MG63 (cell line): ENCODE results near the gene C14orf39. TPM values are rescaled to one million over a fixed set of nuclear protein-coding genes. Genes with fewer than 3 reads are reported as not detected.
"Not testable (repeated sequence)": the region's sequence is repeated elsewhere in the genome, so short reads cannot be mapped to it uniquely, and the experiment has no call there.

ENCODE experiments used
- DNase-seq: peaks from one replicate; pipeline ENCODE4 v3.0.0-alpha.2; 2020
- H3K27me3 ChIP-seq: fragments of 250-450 bp; sonication (Bioruptor Pico); 2 replicates; pipeline ENCODE4 v1.5.1; 2020; ENCODE audit warnings: mild to moderate bottlenecking, moderate library complexity
- H3K36me3 ChIP-seq: fragments of 250-450 bp; sonication (Bioruptor Pico); 2 replicates; pipeline ENCODE4 v1.5.1; 2020; ENCODE audit warnings: mild to moderate bottlenecking, moderate library complexity
- H3K4me3 ChIP-seq: fragments of 250-450 bp; sonication (Bioruptor Pico); 2 replicates; pipeline ENCODE4 v1.5.1; 2020; ENCODE audit warnings: mild to moderate bottlenecking, moderate library complexity
- H3K9me3 ChIP-seq: fragments of 250-450 bp; sonication (Bioruptor Pico); 2 replicates; pipeline ENCODE4 v1.5.1; 2020; ENCODE audit warnings: mild to moderate bottlenecking, moderate library complexity
- total RNA-seq: library from RNA; depleted of rRNA; stranded (reverse); fragments of >200 nt; shearing (Covaris generic); gene quantifications from 2 replicates; pipeline ENCODE4 v1.2.3, GENCODE V29; 2014; ENCODE audit warnings: low replicate concordance

C14orf39 gene
- total RNA-seq, 1 experiment from 2014 or later = not detected

DNA sequence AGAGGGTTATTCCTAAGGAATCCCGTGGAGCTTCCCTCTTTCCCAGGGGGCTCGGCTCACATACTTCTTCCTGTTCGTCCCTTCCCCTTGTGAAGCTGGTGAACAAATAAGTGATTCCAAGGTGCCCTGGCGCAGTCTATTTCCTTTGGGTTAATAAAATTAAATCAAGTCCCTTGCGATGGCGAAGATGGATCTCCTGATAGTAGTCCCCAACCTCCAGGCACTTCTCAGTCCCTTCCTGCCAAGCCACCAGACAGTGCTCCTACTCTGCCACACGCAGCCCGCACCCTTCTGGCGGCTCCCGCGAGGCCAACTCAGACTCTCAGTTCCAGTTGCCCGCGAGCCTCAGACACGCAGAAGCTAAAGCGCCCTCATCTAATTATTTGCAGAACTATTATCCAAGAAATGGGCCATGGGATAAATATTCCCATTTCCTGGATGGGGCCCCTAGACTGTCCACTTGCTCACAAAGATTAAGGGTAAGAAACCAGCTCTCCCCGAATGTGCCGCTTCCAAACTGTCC lies 20.7 kb upstream of the C14orf39 start:
- Histone ChIP-seq H3K4me3 (no peak overlapping the region), H3K36me3 (no peaks in the 10 kb centered on the region), H3K9me3 (no peaks in the 10 kb centered on the region), H3K27me3 (peaks cover 31% of the 10 kb centered on the region)
- DNase-seq = no peak

DNA sequence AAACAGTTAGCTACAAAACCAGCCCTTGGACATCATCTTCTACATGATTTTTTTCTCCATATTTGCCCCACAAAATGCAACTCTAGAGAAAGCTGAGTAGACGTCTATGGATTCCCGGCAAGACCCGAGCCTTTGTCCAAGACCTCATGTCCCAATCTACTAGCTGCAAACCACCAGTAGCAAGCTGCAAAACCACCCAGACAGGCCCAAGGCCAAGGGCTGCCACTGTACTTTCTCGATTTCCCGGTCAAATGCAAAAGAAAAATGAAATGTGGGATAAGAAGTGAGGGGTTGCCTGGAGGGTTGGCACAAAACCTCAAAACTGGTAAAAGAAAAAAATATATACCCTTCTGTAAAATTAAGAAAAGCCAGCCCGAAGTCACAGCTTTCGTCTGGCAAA lies 20.1 kb upstream of the C14orf39 start:
- H3K4me3 ChIP-seq = no peak overlapping the region
- H3K27me3 ChIP-seq = peaks cover 27% of the 10 kb centered on the region

DNA sequence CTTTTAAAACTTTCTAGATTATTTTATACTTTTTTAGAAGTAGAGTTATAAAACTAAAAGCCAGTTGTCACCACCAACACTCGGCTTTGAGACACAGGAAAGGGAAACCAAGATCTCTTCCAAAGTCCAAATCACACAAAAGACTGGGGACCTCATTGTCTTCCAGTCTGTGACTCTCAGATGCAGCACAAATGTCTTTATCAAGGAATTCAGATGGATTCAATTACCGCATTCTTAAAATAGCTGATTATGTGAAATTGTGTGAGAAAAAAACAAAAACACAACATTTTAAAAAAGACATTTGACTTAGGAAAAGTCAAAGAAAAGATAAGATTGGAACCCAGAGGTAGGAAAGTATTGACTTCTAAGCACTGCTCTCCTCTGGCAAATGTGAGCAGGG lies 19.6 kb upstream of the C14orf39 start:
- H3K9me3 ChIP-seq = no peaks in the 10 kb centered on the region
- H3K36me3 ChIP-seq = no peaks in the 10 kb centered on the region
- H3K27me3 ChIP-seq = peaks cover 25% of the 10 kb centered on the region
- H3K4me3 ChIP-seq = no peak overlapping the region
- no peak for DNase-seq

More for the DNA sequence above, 20.1 kb upstream of the C14orf39 start:
- no peaks in the 10 kb centered on the region for H3K9me3 ChIP-seq
- DNase-seq = no peak
- no peaks in the 10 kb centered on the region for H3K36me3 ChIP-seq

DNA sequence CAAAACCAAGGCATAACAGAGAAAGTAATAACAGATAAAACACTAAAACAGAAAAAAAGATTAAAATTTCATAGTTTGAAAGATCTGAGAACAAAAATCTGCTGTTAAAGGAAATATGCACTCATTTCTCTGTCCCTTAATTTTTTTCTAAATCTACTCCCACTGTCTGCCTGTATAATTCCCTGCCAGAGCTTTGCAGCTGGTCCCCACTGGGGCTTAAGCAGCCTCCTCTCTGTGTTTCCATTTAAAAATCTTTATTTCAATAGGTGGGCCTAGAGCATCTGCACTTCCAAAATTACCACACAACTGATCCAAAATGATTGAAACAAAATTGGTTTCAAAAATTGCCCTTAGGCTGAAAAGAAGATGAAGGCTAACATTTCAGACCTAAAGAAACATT lies 16.7 kb upstream of the C14orf39 start:
- DNase-seq = no peak
- Histone ChIP-seq H3K4me3 (no peak overlapping the region), H3K9me3 (no peaks in the 10 kb centered on the region), H3K36me3 (no peaks in the 10 kb centered on the region), H3K27me3 (peaks cover 7% of the 10 kb centered on the region; the same call in 1 of the 2 replicates)

DNA sequence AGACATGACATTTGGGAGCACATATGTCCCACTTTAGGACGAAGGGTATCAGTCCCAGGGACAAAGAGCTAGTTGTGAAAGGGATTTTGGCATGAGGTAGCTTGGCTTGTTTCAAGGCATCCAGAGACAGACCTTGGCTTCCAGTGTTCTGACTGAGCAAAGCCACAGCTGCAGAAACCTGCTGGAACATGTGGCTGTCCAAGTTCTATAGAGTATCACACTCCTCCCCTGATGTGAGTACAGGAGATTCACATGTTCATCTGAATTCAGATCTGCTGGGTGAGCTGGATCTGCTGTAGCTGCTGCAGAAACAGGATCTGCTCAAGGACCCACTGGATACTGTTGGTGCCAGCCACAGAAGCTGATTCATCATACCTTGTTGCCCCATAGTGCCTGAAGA lies 10.1 kb upstream of the C14orf39 start:
- no peaks in the 10 kb centered on the region for H3K9me3 ChIP-seq
- H3K36me3 ChIP-seq = no peaks in the 10 kb centered on the region
- no peak for DNase-seq
- no peak overlapping the region for H3K4me3 ChIP-seq
- H3K27me3 ChIP-seq = no peaks in the 10 kb centered on the region

DNA sequence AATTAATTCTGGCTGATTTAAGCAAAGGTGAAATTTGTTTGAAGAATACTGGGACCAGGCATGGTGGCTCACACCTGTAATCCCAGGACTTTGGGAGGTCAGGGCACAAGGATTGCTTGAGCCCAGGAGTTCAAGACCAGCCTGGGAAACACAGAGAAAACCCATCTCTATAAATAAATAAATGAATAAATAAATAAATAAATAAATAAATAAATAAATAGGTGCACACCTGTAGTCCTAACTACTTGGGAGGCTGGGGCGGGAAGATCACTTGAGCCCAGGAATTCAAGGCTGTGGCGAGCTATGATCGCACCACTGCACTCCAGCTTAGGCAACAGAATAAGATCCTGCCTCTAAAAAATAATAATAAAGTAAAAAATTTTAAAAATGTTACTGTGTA lies 4.4 kb upstream of the C14orf39 start:
- no peaks in the 10 kb centered on the region for H3K36me3 ChIP-seq
- no peak overlapping the region for H3K4me3 ChIP-seq
- DNase-seq = no peak
- H3K27me3 ChIP-seq = peaks cover 25% of the 10 kb centered on the region
- H3K9me3 ChIP-seq = no peaks in the 10 kb centered on the region

DNA sequence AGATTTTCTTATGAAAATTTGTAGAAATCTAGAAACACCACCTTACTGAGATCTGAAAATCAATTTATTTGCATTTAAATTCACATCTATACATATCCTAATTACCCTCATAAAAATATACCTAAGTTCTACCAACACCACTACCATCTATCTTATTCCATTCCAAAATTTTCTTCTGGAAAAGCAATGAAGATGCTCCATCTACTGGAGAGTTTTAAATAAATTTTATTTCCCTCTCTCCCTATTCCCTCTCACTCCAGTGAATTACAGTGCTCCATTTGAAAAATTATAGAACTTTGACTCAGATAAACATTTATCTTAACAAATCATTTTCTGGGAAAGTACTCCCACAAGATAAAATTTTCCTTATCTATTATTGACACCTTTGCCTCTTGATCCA lies 2.3 kb upstream of the C14orf39 start:
- Histone ChIP-seq H3K9me3 (no peaks in the 10 kb centered on the region), H3K4me3 (no peak overlapping the region), H3K36me3 (no peaks in the 10 kb centered on the region), H3K27me3 (peaks cover 32% of the 10 kb centered on the region)
- no peak for DNase-seq

DNA sequence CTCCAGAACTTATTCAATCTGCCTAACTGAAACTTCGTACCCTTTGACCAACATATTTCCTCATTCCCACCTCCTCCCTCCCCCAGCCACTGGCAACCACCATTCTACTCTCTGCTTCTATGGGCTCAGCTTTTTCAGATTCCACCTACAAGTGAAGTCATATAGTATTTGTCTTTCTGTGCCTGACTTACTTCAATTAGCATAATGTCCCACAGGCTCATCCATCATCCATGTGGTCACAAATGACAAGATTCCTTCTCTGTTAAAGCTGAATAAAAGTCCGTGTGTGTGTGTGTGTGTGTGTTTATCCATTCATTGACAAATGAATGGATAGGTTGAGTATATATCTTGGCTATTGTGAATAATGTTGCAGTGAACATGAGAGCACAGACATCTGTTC lies 1.3 kb upstream of the C14orf39 start:
- no peak for DNase-seq

DNA sequence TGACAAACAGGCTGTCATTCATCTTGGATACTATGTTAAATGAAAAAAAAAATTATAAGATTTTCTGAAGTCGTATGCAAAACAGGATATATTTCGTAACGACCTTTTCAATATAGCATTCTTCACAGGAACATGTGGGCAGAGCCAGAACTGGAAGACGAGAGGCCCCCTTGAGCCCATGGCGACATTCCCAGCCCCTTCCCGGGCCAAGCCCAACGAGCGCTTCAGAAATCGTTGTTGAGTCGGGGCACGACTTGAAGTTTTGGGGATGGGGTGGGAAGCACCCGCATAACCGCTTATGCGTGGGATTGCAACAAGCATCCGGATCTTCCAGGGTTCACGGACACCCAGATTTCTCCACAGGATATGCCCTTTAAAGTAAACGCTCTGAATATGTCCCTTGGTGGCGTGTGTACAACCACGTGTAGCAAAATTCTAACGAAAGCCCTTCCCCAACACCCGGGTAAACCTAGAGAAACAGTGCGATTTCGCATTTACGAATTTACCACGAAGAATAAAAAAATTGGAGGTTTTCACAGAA lies 736 bp downstream of the C14orf39 start:
- Histone ChIP-seq H3K27me3 (peaks cover 32% of the 10 kb centered on the region), H3K4me3 (peak overlapping the region; percentile 35), H3K9me3 (no peaks in the 10 kb centered on the region), H3K36me3 (no peaks in the 10 kb centered on the region)
- no peak for DNase-seq

More for the DNA sequence above, 1.3 kb upstream of the C14orf39 start:
- Histone ChIP-seq H3K4me3 (no peak overlapping the region), H3K27me3 (peaks cover 32% of the 10 kb centered on the region), H3K9me3 (no peaks in the 10 kb centered on the region), H3K36me3 (no peaks in the 10 kb centered on the region)

DNA sequence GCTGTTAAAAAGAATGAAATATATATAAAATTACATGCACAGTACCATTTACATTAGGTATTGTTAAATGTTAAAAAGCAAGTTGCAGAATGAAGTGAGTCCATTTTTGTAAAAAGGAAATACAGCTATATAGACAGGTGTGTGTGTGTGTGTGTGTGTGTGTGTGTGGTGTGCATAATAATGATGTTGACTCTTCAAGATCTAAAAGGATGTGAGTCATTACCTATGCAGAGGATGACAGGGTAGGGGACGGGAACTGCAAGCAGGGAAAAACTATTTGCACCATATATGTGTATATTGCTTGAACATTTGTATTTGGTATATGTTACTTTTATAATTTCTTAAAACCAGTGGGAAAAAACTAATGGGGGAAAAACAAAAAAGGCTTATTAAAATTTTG lies 3.1 kb downstream of the C14orf39 start:
- H3K27me3 ChIP-seq = peaks cover 30% of the 10 kb centered on the region
- no peak for DNase-seq

DNA sequence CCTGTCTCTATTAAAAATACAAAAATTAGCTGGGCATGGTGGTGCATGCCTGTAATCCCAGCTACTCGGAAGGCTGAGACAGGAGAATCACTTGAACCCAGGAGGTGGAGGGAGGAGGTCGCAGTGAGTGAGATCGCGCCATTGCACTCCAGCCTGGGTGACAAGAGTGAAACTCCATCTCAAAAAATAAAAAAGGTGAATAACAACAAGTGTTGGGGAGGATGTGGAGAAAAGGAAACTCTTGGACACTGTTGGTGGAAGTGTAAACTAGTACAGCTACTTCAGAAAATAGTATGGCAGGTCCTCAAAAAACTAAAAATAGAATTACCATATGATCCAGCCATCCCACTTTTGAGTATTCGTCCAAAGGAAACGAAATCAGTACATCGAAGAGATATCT lies 5.6 kb downstream of the C14orf39 start:
- H3K27me3 ChIP-seq, H3K36me3 ChIP-seq, DNase-seq, H3K9me3 ChIP-seq, H3K4me3 ChIP-seq: not testable (repeated sequence)

More for the DNA sequence above, 3.1 kb downstream of the C14orf39 start:
- Histone ChIP-seq H3K9me3 (no peaks in the 10 kb centered on the region), H3K4me3 (no peak overlapping the region), H3K36me3 (no peaks in the 10 kb centered on the region)

DNA sequence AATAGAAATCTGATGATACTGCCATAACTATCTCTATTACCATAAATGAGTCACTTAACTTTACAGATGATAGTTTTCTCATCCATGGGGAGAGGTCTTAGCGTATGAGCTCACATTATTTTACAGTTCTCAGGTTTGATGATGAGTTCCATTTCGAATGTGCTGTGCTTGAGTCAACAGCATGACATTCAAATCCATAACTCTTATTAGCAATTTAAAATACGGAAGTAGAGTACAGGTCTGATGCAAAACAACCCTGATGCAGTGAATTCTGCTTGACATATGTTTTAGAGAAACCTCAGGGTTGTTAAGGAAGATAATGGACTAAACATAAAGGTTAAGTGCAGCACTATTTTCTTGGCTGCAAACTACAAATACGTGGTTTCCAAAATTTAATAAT lies 30.0 kb downstream of the C14orf39 start:
- Histone ChIP-seq H3K27me3 (no peaks in the 10 kb centered on the region; the same call in none of the 2 replicates), H3K4me3 (no peak overlapping the region), H3K36me3 (no peaks in the 10 kb centered on the region), H3K9me3 (no peaks in the 10 kb centered on the region)
- DNase-seq = no peak

DNA sequence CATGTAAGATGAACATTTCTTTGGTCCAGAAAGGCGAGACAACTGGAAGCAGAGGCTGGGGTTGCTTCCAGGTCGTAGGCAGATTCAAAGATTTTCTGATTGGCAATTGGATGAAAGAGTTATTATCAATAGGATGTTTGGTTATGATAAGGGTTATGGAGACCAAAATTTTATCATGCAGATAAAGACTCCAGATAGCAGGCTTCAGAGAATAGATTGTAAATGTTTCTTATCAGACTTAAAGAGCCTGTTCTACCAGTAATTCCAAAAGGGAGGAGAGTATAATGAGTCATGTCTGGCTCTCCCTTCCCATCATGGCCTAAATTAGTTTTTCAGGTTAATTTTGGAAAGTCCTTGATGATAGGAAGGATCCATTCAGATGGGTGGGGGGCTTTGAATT lies 55.6 kb downstream of the C14orf39 start:
- Histone ChIP-seq H3K36me3 (no peaks in the 10 kb centered on the region), H3K27me3 (no peaks in the 10 kb centered on the region), H3K4me3 (no peak overlapping the region), H3K9me3 (no peaks in the 10 kb centered on the region)
- DNase-seq = no peak

DNA sequence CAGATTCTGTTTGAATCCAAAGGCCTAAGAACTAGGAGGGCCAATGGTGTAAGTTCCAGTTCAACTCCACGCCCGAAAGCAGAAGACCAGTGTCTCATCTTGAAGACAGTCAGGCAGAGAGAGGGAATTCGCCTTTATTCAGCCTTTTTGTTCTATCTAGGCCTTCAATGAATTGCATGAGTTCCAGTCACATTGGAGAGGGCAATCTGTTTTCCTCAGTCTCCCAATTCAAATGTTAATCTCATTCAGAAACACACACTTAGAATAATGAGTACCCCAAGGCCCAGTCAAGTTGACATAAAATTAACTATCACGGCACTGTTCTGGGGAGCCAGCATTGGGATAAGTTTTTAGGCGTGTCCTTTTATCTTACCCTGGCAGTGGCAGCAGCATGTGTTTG lies 65.8 kb downstream of the C14orf39 start:
- Histone ChIP-seq H3K36me3 (no peaks in the 10 kb centered on the region), H3K9me3 (no peaks in the 10 kb centered on the region), H3K27me3 (no peaks in the 10 kb centered on the region), H3K4me3 (no peak overlapping the region)
- DNase-seq = no peak

DNA sequence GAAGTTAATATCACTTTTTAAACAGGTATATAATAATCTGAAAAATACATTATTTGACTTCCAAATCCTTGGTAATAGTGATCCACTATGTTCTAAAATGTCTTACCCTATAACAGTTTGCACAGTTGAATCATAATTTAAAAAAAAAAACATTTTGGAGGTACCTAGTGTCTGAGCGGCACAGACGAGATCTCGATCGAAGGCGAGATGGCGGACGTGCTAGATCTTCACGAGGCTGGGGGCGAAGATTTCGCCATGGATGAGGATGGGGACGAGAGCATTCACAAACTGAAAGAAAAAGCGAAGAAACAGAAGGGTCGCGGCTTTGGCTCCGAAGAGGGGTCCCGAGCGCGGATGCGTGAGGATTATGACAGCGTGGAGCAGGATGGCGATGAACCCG lies 88.3 kb downstream of the C14orf39 start:
- not testable (repeated sequence) for H3K4me3 ChIP-seq, H3K36me3 ChIP-seq, H3K9me3 ChIP-seq, H3K27me3 ChIP-seq, DNase-seq

DNA sequence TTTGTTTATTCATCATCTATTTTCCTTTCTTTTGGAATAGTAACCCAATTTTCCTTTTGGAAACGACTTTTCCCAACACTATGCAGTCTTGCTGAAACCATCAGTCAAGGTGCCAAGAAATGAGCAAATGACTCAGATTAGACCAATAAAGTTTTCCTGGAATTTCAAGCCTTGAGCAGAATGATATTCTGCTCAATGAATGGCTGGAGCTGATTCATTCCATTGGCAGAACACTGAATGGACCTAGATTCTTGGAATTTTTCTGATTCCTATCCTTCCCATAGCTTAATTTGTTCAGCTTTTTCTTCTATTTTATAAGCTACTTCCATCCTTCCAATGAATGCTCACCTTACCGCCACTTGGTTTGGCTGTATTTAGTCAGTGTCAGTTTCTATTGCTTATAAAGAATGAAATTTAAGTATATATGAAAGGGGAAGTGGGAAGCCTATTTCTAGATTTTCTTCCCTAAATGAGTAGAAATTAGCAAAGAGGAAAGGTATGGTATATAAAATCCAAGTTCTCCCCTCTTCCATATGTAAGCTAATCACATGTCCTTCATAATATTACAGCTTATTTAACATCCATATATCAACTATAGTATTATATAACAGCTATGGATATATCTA lies 89.0 kb downstream of the C14orf39 start:
- H3K36me3 ChIP-seq = no peaks in the 10 kb centered on the region
- no peaks in the 10 kb centered on the region for H3K9me3 ChIP-seq
- DNase-seq = no peak
- H3K27me3 ChIP-seq = no peaks in the 10 kb centered on the region
- H3K4me3 ChIP-seq = no peak overlapping the region
